Tibial artery (tissue), 4 donors: ENCODE results near the gene TMEM14A.

Source experiments
- DNase-seq, 2 donors: peaks; one replicate each; pipeline ENCODE4 v3.0.0-alpha.2; 2019
- H3K27ac ChIP-seq, 2 donors: fragments of 200-600 bp; sonication (generic) in 1 of 2; 1 replicate in 1 of 2; 2 replicates in 1 of 2; pipeline ENCODE4 v1.5.1; 2018 to 2019; ENCODE audit warnings: mild to moderate bottlenecking in 1 of 2
- H3K27me3 ChIP-seq, 2 donors: fragments of 200-600 bp; sonication (generic) in 1 of 2; one replicate each; pipeline versions ENCODE4 v1.5.1 to v1.6.0; 2016 to 2019
- H3K36me3 ChIP-seq, 3 donors: fragments of 200-600 bp; sonication (generic) in 2 of 3; one replicate each; pipeline ENCODE4 v1.5.1; 2016 to 2019; ENCODE audit warnings: mild to moderate bottlenecking in 2 of 3
- H3K4me1 ChIP-seq, 4 donors: fragments of 200-600 bp; sonication (generic) in 2 of 4; 1 replicate in 3 of 4; 2 replicates in 1 of 4; pipeline ENCODE4 v1.5.1; 2016 to 2019
- H3K4me3 ChIP-seq, 2 donors: fragments of 200-600 bp; sonication (generic) in 1 of 2; 1 replicate in 1 of 2; 2 replicates in 1 of 2; pipeline ENCODE4 v1.5.1; 2018 to 2019; ENCODE audit warnings: mild to moderate bottlenecking in 2 of 2
- H3K9me3 ChIP-seq, 3 donors: fragments of 200-600 bp; sonication (generic) in 1 of 3; one replicate each; pipeline ENCODE4 v1.5.1; 2016 to 2019
- CTCF ChIP-seq, 2 experiments: fragments of 200-600 bp in 1 of 2; fragments of 450-650 bp in 1 of 2; IDR thresholded peaks; one replicate each; pipeline ENCODE4 v1.5.1; 2017 to 2019; ENCODE audit warnings: antibody characterized with exemption in 2 of 2, mild to moderate bottlenecking in 1 of 2, moderate library complexity in 1 of 2
- intact Hi-C: fragments of 100-400 bp; cut with DNase I; formaldehyde crosslinking; loops from one replicate; pipeline ENCODE4 v1.15.0; 2023; ENCODE audit warnings: low total_unique reads

Gene TMEM14A

GRCh38 chr6:52670502-52671409 lies at the start of gene TMEM14A:
TMEM14A (plus strand) TSS chr6:52671113; CDS start chr6:52677103, 5,990 bp downstream.
- peak within 1 kb of the TSS; percentile 66 to 70 for H3K4me3 ChIP-seq
- intact Hi-C loops = no loop called here
- no peak for TF ChIP-seq CTCF (IDR thresholded peaks at IDR 0.05)

GRCh38 chr6:52621631-52622030 lies 49.3 kb upstream of the TMEM14A start:
- no peaks in the 10 kb centered on the region for H3K27me3 ChIP-seq
- TF ChIP-seq CTCF (IDR thresholded peaks at IDR 0.05) = no peak
- DNase-seq = no peak
- no peaks in the 10 kb centered on the region for H3K36me3 ChIP-seq
- no peaks in the 10 kb centered on the region for H3K9me3 ChIP-seq
- no peak overlapping the region for H3K4me3 ChIP-seq
- H3K4me1 ChIP-seq = no peaks in the 10 kb centered on the region
- H3K27ac ChIP-seq = no peak overlapping the region
- intact Hi-C loops = no loop called here

More at GRCh38 chr6:52670502-52671409, at the start of gene TMEM14A:
- Histone ChIP-seq H3K27me3 (no peaks in the 10 kb centered on the region), H3K27ac (peak within 1 kb of the TSS; percentile 63 to 66), H3K4me1 (peaks cover 0 to 30% (median 11%) of the 10 kb centered on the region in 4 donors), H3K9me3 (no peaks in the 10 kb centered on the region), H3K36me3 (no peaks in the 10 kb centered on the region)
- peak; percentile 91 to 97 for DNase-seq

GRCh38 chr6:52622810-52623209 lies 48.1 kb upstream of the TMEM14A start:
- H3K27me3 ChIP-seq = no peaks in the 10 kb centered on the region
- H3K4me3 ChIP-seq = no peak overlapping the region
- intact Hi-C loops = no loop called here
- no peaks in the 10 kb centered on the region for H3K36me3 ChIP-seq
- H3K9me3 ChIP-seq = no peaks in the 10 kb centered on the region
- no peaks in the 10 kb centered on the region for H3K4me1 ChIP-seq
- DNase-seq = no peak
- H3K27ac ChIP-seq = no peak overlapping the region
- no peak for TF ChIP-seq CTCF (IDR thresholded peaks at IDR 0.05)

GRCh38 chr6:52632011-52632410 lies 38.9 kb upstream of the TMEM14A start:
- intact Hi-C loops = no loop called here
- Histone ChIP-seq H3K4me3 (no peak overlapping the region), H3K4me1 (no peaks in the 10 kb centered on the region), H3K27me3 (no peaks in the 10 kb centered on the region), H3K36me3 (no peaks in the 10 kb centered on the region), H3K9me3 (no peaks in the 10 kb centered on the region), H3K27ac (no peak overlapping the region)
- TF ChIP-seq CTCF (IDR thresholded peaks at IDR 0.05) = no peak
- DNase-seq = no peak

- no peak for DNase-seq
- TF ChIP-seq CTCF (IDR thresholded peaks at IDR 0.05) = no peak
- no peak overlapping the region for H3K27ac ChIP-seq
- H3K9me3 ChIP-seq = no peaks in the 10 kb centered on the region
- H3K4me3 ChIP-seq = no peak overlapping the region
- H3K27me3 ChIP-seq = peaks cover 0 to under 1% of the 10 kb centered on the region in 2 donors
- H3K36me3 ChIP-seq = no peaks in the 10 kb centered on the region
- H3K4me1 ChIP-seq = no peaks in the 10 kb centered on the region
- intact Hi-C loops = no loop called here
Measured at GRCh38 chr6:52634211-52634610, 36.7 kb upstream of the TMEM14A start.
